ENCODE measurements around the gene LPP. TPM values are rescaled to one million over a fixed set of nuclear protein-coding genes. Genes with fewer than 3 reads are reported as not detected.
A peak's percentile ranks its signal among the peaks of the same experiment; 100 is the strongest.

The LPP gene
- total RNA-seq, 1 donor from 2014 or later = 222 TPM

DNA sequence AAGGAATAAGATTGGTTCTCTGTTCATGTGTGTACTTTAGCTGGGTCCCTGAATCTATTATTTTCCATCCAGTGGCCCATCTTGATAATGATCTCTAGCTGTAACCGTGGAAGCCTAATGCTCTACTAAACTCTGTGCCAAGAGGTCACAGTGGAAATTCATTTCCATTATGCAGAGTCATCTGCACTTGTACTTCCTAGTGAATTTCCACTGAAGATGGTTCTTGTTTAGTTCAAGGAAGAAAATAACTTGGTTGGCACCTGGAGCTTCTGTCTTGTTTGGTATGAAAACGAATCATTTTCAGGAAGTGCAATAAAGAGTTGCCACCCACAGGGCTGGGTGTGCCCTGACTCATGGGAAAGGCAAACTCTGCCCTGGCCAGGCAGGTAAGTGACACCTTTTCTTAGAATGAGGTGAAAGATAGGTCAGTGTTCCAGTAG is 10.3 kb downstream of the LPP start:
- peak overlapping the region; percentile 80 for H3K27ac Mint-ChIP-seq (ENCODE audit: unreplicated experiment)
- H3K27ac ChIP-seq (ENCODE audit: low read depth, low read length) = no peak overlapping the region
- no peak overlapping the region for H3K4me3 ChIP-seq (ENCODE audit: insufficient read depth, low read depth, low read length)
- peaks cover 92% of the 10 kb centered on the region for H4K20me1 ChIP-seq (ENCODE audit: insufficient read depth, low read length)
- no peaks in the 10 kb centered on the region for H3K27me3 ChIP-seq (ENCODE audit: insufficient read depth, low read length)
- no peaks in the 10 kb centered on the region for H3K9me3 Mint-ChIP-seq (ENCODE audit: unreplicated experiment)
- DNase-seq (ENCODE audit: low read depth) (no peak), FAIRE-seq (no peak)
- TF ChIP-seq, protein P1, sequence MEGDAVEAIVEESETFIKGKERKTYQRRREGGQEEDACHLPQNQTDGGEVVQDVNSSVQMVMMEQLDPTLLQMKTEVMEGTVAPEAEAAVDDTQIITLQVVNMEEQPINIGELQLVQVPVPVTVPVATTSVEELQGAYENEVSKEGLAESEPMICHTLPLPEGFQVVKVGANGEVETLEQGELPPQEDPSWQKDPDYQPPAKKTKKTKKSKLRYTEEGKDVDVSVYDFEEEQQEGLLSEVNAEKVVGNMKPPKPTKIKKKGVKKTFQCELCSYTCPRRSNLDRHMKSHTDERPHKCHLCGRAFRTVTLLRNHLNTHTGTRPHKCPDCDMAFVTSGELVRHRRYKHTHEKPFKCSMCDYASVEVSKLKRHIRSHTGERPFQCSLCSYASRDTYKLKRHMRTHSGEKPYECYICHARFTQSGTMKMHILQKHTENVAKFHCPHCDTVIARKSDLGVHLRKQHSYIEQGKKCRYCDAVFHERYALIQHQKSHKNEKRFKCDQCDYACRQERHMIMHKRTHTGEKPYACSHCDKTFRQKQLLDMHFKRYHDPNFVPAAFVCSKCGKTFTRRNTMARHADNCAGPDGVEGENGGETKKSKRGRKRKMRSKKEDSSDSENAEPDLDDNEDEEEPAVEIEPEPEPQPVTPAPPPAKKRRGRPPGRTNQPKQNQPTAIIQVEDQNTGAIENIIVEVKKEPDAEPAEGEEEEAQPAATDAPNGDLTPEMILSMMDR (IDR thresholded peaks at IDR 0.05; ENCODE audit: insufficient read depth, low read depth, low read length) = no peak
- no peak for TF ChIP-seq EZH2 (IDR thresholded peaks at IDR 0.05; ENCODE audit: insufficient read depth, low read length)
- no peaks in the 10 kb centered on the region for H3K27me3 Mint-ChIP-seq (ENCODE audit: low read depth, unreplicated experiment)
- H3K9me3 ChIP-seq (ENCODE audit: insufficient read depth, low read depth, low read length) = no peaks in the 10 kb centered on the region
- H3K79me2 ChIP-seq (ENCODE audit: insufficient read depth, low read length) = peaks cover 99% of the 10 kb centered on the region
- H3K4me3 Mint-ChIP-seq (ENCODE audit: unreplicated experiment) = no peak overlapping the region
- peaks cover 6% of the 10 kb centered on the region for H3K36me3 Mint-ChIP-seq (ENCODE audit: low read depth, unreplicated experiment)
- no peak overlapping the region for H3K4me2 ChIP-seq (ENCODE audit: low read length)
- H3K4me1 ChIP-seq (ENCODE audit: insufficient read depth, low read length) = peaks cover 12% of the 10 kb centered on the region
- H3K4me1 Mint-ChIP-seq (ENCODE audit: low read depth, unreplicated experiment) = peaks cover 17% of the 10 kb centered on the region
- H3K9ac ChIP-seq (ENCODE audit: low read length) = no peak overlapping the region
- H3K36me3 ChIP-seq (ENCODE audit: insufficient read depth, low read length) = no peaks in the 10 kb centered on the region
- no peak overlapping the region for H2AFZ ChIP-seq (ENCODE audit: low read depth, low read length)

DNA sequence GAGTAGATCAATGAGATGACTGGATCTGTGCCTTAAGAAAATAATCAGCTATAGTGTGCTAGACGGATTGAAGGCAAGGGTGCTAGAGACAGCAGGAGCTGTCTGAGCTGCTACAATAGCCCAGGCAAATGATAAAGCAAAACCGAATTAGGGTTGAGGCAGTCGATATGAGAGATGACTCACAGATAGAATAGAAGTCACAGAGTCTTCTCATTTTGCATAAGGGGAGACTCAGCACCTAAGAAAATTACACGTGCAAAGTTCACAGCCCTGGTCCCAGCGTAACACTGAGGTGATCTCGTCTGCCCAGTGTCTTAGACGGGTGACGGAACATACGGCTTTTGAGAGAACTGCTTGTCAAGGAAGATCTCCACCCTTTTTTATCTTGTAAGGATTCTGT is 11.6 kb downstream of the LPP start:
- peak overlapping the region; percentile 11 for H3K4me2 ChIP-seq (ENCODE audit: low read length)
- H3K27ac ChIP-seq (ENCODE audit: low read depth, low read length) = no peak overlapping the region
- no peak for FAIRE-seq
- DNase-seq (ENCODE audit: low read depth) = peak; percentile 44
- H3K4me3 ChIP-seq (ENCODE audit: insufficient read depth, low read depth, low read length) = no peak overlapping the region
- H3K4me1 Mint-ChIP-seq (ENCODE audit: low read depth, unreplicated experiment) = peaks cover 21% of the 10 kb centered on the region
- no peak overlapping the region for H3K4me3 Mint-ChIP-seq (ENCODE audit: unreplicated experiment)
- no peaks in the 10 kb centered on the region for H3K36me3 ChIP-seq (ENCODE audit: insufficient read depth, low read length)
- no peak overlapping the region for H3K9ac ChIP-seq (ENCODE audit: low read length)
- H3K27me3 Mint-ChIP-seq (ENCODE audit: low read depth, unreplicated experiment) = no peaks in the 10 kb centered on the region
- peaks cover 1% of the 10 kb centered on the region for H3K36me3 Mint-ChIP-seq (ENCODE audit: low read depth, unreplicated experiment)
- TF ChIP-seq, protein P1 (IDR thresholded peaks at IDR 0.05; ENCODE audit: insufficient read depth, low read depth, low read length) = no peak
- TF ChIP-seq EZH2 (IDR thresholded peaks at IDR 0.05; ENCODE audit: insufficient read depth, low read length) = no peak
- H3K9me3 ChIP-seq (ENCODE audit: insufficient read depth, low read depth, low read length) = no peaks in the 10 kb centered on the region
- no peak overlapping the region for H3K27ac Mint-ChIP-seq (ENCODE audit: unreplicated experiment)
- peaks cover 93% of the 10 kb centered on the region for H4K20me1 ChIP-seq (ENCODE audit: insufficient read depth, low read length)
- H3K4me1 ChIP-seq (ENCODE audit: insufficient read depth, low read length) = peaks cover 14% of the 10 kb centered on the region
- H3K27me3 ChIP-seq (ENCODE audit: insufficient read depth, low read length) = no peaks in the 10 kb centered on the region
- no peaks in the 10 kb centered on the region for H3K9me3 Mint-ChIP-seq (ENCODE audit: unreplicated experiment)
- peaks cover 99% of the 10 kb centered on the region for H3K79me2 ChIP-seq (ENCODE audit: insufficient read depth, low read length)
- H2AFZ ChIP-seq (ENCODE audit: low read depth, low read length) = no peak overlapping the region

DNA sequence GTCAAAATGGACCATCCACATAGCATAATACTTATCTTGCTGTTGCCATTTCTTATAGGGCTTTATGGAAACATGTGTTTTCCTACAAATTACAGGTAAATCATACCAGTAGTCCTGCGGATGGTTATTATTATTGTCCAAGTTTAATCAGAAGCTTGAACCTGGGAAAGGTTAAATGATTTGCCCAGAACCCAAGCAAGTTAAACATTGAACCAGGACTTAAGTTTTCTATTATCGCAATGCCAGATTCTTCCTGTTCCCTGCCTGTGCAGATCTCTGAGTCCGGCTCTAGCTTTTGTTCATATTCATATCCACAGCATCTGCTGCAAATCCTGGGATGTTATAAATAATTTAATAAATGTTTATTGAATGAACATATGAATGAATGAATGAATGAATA is 12.5 kb downstream of the LPP start:
- FAIRE-seq = no peak

More for the DNA sequence above, 12.5 kb downstream of the LPP start:
- H3K4me3 Mint-ChIP-seq (ENCODE audit: unreplicated experiment) = no peak overlapping the region
- H3K27ac Mint-ChIP-seq (ENCODE audit: unreplicated experiment) = no peak overlapping the region
- H4K20me1 ChIP-seq (ENCODE audit: insufficient read depth, low read length) = peaks cover 93% of the 10 kb centered on the region
- no peaks in the 10 kb centered on the region for H3K27me3 ChIP-seq (ENCODE audit: insufficient read depth, low read length)
- peaks cover 23% of the 10 kb centered on the region for H3K4me1 Mint-ChIP-seq (ENCODE audit: low read depth, unreplicated experiment)
- H3K9me3 Mint-ChIP-seq (ENCODE audit: unreplicated experiment) = no peaks in the 10 kb centered on the region
- peaks cover 99% of the 10 kb centered on the region for H3K79me2 ChIP-seq (ENCODE audit: insufficient read depth, low read length)
- peaks cover 14% of the 10 kb centered on the region for H3K4me1 ChIP-seq (ENCODE audit: insufficient read depth, low read length)
- H3K9me3 ChIP-seq (ENCODE audit: insufficient read depth, low read depth, low read length) = no peaks in the 10 kb centered on the region
- H3K27me3 Mint-ChIP-seq (ENCODE audit: low read depth, unreplicated experiment) = no peaks in the 10 kb centered on the region
- peaks cover 1% of the 10 kb centered on the region for H3K36me3 Mint-ChIP-seq (ENCODE audit: low read depth, unreplicated experiment)
- no peak for DNase-seq (ENCODE audit: low read depth)
- TF ChIP-seq EZH2 (IDR thresholded peaks at IDR 0.05; ENCODE audit: insufficient read depth, low read length) = no peak
- TF ChIP-seq, protein P1 (IDR thresholded peaks at IDR 0.05; ENCODE audit: insufficient read depth, low read depth, low read length) = no peak
- no peak overlapping the region for H3K27ac ChIP-seq (ENCODE audit: low read depth, low read length)
- no peaks in the 10 kb centered on the region for H3K36me3 ChIP-seq (ENCODE audit: insufficient read depth, low read length)
- H3K4me2 ChIP-seq (ENCODE audit: low read length) = no peak overlapping the region
- no peak overlapping the region for H3K4me3 ChIP-seq (ENCODE audit: insufficient read depth, low read depth, low read length)
- H3K9ac ChIP-seq (ENCODE audit: low read length) = no peak overlapping the region
- H2AFZ ChIP-seq (ENCODE audit: low read depth, low read length) = no peak overlapping the region
